RWPE2 (cell line): ENCODE results near the gene RIN1.

Experiments used
- ATAC-seq: fragments of 200-7000 bp; cut with Tn5 transposase; 3 replicates; pipeline ENCODE4 v1.9.1; 2021; ENCODE audit warnings: low read depth
- DNase-seq: peaks from one replicate; pipeline ENCODE4 v3.0.0-alpha.2; 2020; ENCODE audit warnings: low spot score
- H3K27ac ChIP-seq: fragments of 450-650 bp; 2 replicates; pipeline ENCODE4 v1.5.1; 2017; ENCODE audit warnings: mild to moderate bottlenecking; ENCODE audit not compliant: poor library complexity, severe bottlenecking
- H3K27me3 ChIP-seq: fragments of 250-450 bp; sonication (Bioruptor Pico); 2 replicates; pipeline ENCODE4 v1.5.1; 2021; ENCODE audit warnings: mild to moderate bottlenecking, moderate library complexity; ENCODE audit not compliant: insufficient read depth, poor library complexity, severe bottlenecking
- H3K36me3 ChIP-seq: fragments of 250-450 bp; sonication (Bioruptor Pico); 2 replicates; pipeline ENCODE4 v1.5.1; 2020; ENCODE audit warnings: low read depth, mild to moderate bottlenecking, moderate library complexity
- H3K4me1 ChIP-seq: fragments of 250-450 bp; sonication (Bioruptor Pico); 2 replicates; pipeline ENCODE4 v1.5.1; 2021; ENCODE audit warnings: mild to moderate bottlenecking, moderate library complexity; ENCODE audit not compliant: insufficient read depth, poor library complexity, severe bottlenecking
- H3K4me3 ChIP-seq: fragments of 250-450 bp; sonication (Bioruptor Pico); 2 replicates; pipeline ENCODE4 v1.5.1; 2021; ENCODE audit warnings: mild to moderate bottlenecking, moderate library complexity; ENCODE audit not compliant: severe bottlenecking
- H3K9me3 ChIP-seq: fragments of 250-450 bp; sonication (Bioruptor Pico); 2 replicates; pipeline ENCODE4 v1.5.1; 2021; ENCODE audit warnings: mild to moderate bottlenecking, moderate library complexity; ENCODE audit not compliant: severe bottlenecking
- TF ChIP-seq, protein P1 (sequence below): fragments of 450-650 bp; IDR thresholded peaks from one replicate; pipeline ENCODE4 v1.5.1; 2017; ENCODE audit warnings: mild to moderate bottlenecking, moderate library complexity; ENCODE audit not compliant: poor library complexity, severe bottlenecking

RIN1 gene

DNA sequence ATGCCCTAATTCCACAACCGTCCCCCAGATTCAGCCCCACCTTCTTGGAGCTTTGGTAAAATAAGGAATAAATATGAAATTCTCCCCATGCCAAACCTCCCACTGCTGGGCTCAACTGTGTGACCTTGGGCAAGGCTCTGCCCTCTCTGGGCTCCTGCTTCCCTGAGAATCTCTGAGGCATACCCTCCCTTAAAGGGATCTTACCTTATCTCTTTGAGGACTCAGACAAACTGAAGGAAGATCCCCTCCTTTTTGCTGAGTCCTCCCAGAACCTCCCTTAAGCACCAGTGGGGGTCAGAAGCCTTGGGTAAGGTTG, 22.1 kb downstream of the RIN1 start:
- Histone ChIP-seq H3K27me3 (no peaks in the 10 kb centered on the region), H3K4me1 (peaks cover 6% of the 10 kb centered on the region), H3K9me3 (no peaks in the 10 kb centered on the region), H3K27ac (no peak overlapping the region), H3K36me3 (no peaks in the 10 kb centered on the region), H3K4me3 (no peak overlapping the region)
- DNase-seq (no peak), ATAC-seq (no peak)
- TF ChIP-seq, protein P1, sequence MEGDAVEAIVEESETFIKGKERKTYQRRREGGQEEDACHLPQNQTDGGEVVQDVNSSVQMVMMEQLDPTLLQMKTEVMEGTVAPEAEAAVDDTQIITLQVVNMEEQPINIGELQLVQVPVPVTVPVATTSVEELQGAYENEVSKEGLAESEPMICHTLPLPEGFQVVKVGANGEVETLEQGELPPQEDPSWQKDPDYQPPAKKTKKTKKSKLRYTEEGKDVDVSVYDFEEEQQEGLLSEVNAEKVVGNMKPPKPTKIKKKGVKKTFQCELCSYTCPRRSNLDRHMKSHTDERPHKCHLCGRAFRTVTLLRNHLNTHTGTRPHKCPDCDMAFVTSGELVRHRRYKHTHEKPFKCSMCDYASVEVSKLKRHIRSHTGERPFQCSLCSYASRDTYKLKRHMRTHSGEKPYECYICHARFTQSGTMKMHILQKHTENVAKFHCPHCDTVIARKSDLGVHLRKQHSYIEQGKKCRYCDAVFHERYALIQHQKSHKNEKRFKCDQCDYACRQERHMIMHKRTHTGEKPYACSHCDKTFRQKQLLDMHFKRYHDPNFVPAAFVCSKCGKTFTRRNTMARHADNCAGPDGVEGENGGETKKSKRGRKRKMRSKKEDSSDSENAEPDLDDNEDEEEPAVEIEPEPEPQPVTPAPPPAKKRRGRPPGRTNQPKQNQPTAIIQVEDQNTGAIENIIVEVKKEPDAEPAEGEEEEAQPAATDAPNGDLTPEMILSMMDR: no peak

DNA sequence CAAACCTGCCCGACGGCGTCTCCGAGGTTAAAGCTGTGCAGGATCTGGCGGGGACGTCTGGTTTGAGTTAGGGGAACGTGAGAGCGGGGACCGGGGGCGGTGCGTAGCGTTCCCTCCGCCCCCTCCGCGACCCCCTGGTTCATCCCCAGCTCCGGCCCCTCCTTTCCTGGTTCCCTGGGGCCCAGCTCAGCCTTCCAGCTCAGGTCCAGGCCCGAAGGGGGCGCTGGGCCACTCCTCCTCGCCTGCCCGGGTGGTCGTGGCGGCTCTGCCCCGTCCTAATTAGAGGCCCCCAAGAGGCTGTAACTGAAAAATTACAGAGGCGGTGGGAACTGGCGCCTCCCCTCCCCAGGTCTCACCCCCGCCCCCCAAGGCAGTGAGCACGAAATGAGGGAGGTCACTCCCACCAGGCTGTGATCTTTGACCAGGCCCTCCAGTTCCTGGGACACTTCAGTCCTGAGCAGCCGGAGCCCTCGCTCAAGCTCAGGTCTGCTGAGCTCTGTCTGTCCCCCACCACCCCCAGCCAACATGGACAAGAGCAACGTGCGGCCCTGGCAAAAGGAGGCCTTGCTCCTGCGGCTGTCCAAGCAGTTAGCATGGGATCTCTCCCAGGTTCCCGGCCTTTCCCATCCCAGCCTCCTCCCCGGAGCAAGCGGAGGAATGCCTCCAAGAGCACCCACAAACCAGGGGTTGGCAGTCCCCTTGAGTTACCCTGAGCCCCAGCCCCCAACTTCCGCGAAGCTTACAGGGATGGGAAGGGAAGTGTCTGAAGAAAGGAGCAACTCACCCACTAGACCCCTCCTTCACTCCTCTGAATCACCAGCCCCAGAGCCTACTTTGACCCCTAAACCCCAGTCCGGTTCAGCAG, 22.7 kb downstream of the RIN1 start:
- H3K4me3 ChIP-seq: peak overlapping the region; percentile 18
- H3K27ac ChIP-seq: peak overlapping the region; percentile 42
- no peaks in the 10 kb centered on the region for H3K36me3 ChIP-seq
- H3K27me3 ChIP-seq: no peaks in the 10 kb centered on the region
- ATAC-seq (no peak), DNase-seq (peak; percentile 68)
- H3K9me3 ChIP-seq: no peaks in the 10 kb centered on the region
- TF ChIP-seq, protein P1: no peak
- H3K4me1 ChIP-seq: peaks cover 6% of the 10 kb centered on the region

DNA sequence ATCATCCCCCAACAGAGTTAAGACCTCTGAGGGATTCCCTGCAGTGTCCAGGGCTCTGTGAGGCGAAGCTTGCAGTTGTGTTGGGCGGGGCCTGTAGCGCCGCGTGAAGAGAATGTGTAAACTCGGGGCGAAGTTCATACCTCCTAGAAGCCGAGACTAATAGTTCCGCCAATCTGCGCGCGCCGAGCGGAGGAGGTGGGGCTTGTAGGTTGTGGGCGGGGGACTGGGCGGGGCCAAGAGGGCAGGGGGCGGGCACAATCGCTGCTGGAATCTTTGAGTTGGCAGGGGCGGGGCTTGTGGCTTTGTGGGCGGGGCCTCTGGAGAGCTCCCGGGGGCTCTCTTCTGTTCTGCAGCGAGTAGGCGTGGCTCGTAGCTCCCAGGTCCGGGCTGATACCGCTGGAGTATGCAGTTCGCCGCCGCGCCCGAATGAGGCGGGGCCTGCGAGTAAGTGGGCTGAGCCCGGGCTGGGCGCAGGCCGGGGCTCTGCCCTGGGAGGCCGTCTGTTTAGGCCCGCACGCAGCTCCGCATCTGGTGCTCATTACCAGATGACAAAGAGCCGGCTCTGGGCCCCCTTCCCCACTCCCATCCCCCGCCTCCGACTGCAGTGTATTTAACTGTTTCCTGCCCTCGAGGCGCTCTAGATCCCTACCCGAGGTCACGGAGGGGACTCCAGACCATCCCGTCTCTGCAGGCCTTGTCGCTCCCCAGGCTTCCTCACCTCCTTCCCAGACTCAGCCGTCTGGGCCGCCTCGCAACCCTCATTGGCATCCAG, 23.5 kb downstream of the RIN1 start:
- TF ChIP-seq, protein P1: no peak
- ATAC-seq (peak; percentile 90), DNase-seq (peak; percentile 98)
- H3K4me3 ChIP-seq: peak overlapping the region; percentile 40
- H3K9me3 ChIP-seq: no peaks in the 10 kb centered on the region
- no peaks in the 10 kb centered on the region for H3K36me3 ChIP-seq
- no peaks in the 10 kb centered on the region for H3K4me1 ChIP-seq
- H3K27me3 ChIP-seq: no peaks in the 10 kb centered on the region
- H3K27ac ChIP-seq: peak overlapping the region; percentile 42

DNA sequence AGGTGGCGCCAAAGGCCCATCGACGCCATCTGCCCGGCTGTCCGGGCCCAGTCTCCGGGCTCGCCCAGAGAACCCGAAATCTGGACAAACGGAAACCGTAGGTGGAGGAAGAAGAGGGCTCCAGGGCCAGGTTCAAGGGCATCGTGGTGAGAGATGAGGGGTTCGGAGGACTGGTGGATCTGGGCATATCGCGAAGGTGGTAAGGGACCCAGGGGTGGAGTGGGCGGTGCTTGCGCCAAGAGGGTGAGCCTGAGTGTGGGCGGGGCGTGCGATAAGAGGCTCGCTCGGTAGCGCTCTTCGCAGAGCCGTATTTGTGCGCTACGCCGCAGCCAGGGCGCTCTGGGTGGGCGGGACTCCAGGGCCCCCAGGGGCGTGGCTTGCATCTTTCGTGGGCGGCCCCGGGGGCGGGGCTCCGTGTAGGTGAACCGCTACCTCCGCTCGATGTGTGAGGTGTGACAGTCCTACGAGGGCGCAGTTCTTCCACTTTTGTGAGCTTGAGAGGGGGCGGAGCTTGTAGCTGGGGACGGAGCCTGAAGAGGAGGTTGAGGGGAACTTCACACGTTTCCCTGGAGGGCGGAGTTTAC, 24.2 kb downstream of the RIN1 start:
- TF ChIP-seq, protein P1: peak; percentile 96
- peak overlapping the region; percentile 42 for H3K27ac ChIP-seq
- ATAC-seq (peak; percentile 79), DNase-seq (peak; percentile 96)
- H3K36me3 ChIP-seq: no peaks in the 10 kb centered on the region
- no peaks in the 10 kb centered on the region for H3K9me3 ChIP-seq
- H3K27me3 ChIP-seq: no peaks in the 10 kb centered on the region
- H3K4me1 ChIP-seq: no peaks in the 10 kb centered on the region
- H3K4me3 ChIP-seq: peak overlapping the region; percentile 40
